NCI-H82 treated with DMSO at 0.1 percent for 48 hours (cell line): Measurements from ENCODE around the gene GLRA2.

Source experiments
- DNase-seq: peaks from one replicate; lab custom pipeline; 2025; ENCODE audit not compliant: unreplicated experiment; lab: John Stamatoyannopoulos, UW

The GLRA2 gene

GRCh38 chrX:14529290-14529989, at the start of gene GLRA2:
Gene GLRA2 (plus strand): TSS chrX:14529536. CDS start chrX:14530058, 522 bp downstream.
- no peak for DNase-seq

DNA sequence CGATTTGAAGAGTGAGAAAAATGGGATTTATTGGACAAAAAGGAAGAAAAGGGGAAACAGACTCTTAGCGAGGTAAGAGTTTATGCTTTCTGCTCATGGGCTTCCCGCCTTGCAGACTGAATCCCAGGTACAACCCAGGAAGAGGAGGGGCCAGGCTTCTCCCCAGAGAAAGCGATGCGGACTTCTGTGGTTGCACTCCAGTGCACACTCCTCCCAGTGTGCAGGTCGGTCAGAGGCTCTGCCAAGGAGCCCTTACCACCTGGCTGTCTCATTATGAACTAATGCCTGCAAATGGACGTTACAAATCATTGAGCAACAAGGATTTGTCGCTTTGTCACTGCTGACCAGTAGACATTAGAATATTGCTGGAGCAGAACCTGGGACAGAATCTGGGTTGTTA, 39.9 kb upstream of the GLRA2 start:
- no peak for DNase-seq

DNA sequence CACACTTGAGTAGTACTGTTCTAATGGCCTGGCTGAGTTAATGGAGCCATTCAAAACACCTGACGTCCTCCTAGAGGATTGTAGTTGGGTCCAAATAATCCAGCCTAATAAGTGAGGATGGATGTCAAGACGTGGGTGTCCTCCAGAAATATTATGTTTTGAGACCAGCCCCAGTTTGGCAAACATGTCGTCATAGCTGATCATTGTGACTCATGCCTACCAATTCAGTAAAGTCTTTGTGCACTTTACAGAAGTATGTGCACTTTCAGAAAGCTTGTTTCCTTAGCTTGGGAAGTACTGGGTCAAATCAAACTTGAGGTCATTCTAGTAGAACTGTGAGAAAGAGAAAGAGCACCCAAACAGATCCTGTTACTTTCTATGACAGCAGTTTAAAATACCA, 37.6 kb upstream of the GLRA2 start:
- DNase-seq: no peak

DNA sequence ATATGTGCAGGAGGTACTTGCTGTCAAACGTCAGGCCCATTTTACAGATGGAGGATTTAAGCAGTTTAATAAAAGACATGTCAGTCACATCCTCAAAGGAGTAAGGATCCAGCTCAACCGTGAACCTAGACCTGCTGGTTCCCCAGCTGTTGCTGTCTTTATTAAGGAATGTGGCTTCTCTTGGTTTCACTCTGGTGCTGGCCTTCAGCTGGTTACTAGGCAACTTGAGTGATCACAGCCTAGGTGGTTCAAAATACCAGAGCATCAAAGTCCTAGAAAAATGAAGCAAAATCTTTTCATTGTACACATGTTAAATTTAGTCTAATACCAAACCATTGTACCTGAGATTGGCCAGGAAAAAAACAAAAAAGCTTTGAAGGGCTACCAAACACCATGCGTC, 32.7 kb upstream of the GLRA2 start:
- no peak for DNase-seq

GRCh38 chrX:14497184-14497666, 32.1 kb upstream of the GLRA2 start:
- DNase-seq: no peak

DNA sequence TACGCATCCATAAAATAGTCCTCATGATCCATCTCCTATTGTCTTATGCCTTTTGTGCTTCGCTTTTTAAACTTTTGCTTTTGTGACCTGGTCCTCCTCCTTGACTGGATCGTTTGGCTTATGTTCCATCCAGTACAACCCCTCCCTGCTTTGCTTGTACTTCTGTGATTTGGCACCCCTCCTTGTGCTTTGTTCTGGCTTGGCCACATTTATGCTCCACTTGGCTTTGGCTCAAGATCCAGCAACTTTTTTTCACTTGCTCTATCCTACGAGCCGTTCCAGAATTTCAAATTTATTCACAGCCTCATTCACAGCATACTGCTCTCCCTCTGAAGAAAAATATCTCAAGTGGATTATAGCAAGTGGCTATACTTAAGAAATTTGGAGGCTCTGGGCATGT, 28.0 kb upstream of the GLRA2 start:
- no peak for DNase-seq

- DNase-seq: no peak
Observed at GRCh38 chrX:14504960-14505538, 24.3 kb upstream of the GLRA2 start.

GRCh38 chrX:14505648-14506047, 23.7 kb upstream of the GLRA2 start:
- no peak for DNase-seq

DNA sequence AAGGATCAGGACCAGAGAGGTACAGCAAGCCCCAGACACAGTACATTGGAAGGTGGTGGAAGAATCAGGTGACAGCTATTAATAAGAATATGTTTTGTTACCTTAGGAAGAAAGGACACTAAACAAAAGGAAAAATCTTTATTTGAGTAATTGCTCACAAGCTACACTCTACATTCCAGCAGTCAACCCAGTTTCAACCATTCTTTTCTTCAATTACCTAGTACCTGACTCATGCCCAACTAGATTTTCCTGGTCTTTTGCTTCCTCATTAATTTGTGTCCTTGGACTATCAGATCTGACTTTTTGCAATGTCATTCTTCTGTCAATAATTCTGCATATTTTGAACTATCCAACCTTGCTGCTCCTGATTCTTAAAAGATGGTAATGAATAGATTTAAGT, 22.5 kb upstream of the GLRA2 start:
- no peak for DNase-seq

DNA sequence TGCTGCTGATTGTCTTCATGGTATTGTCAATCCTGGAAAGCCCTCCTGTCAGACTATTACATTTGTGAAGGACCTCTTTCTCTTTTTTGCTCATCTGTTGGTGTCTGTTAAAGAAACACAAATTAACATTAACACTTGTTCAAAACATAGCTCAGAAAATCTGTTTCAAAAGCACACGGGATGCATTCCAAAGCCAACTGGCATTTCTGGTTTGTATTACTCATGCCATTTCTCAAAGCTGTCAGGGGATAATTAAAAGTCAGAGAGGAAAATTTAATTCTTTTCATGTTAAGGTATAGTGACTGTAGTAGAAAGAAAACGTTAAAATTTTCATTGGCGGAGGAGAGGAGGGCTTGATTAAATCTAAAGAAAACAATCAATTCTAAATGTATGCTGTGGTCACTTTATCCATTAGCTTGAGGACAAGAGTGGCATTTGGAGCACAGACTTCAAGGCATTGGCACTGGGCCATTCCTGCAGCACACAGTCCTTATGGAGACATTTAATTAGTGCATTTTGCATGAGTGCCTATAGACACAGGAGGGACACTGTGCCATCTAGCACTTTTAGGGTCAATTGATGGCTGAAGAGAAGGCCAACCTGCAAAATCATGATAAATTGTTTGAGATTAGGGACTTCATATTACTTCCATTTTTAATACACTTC, 21.2 kb upstream of the GLRA2 start:
- DNase-seq: no peak

- DNase-seq: no peak
Observed at GRCh38 chrX:14509325-14510057, 19.8 kb upstream of the GLRA2 start.

- DNase-seq: peak; percentile 39
Observed at GRCh38 chrX:14528629-14529289, 577 bp upstream of the GLRA2 start.

DNA sequence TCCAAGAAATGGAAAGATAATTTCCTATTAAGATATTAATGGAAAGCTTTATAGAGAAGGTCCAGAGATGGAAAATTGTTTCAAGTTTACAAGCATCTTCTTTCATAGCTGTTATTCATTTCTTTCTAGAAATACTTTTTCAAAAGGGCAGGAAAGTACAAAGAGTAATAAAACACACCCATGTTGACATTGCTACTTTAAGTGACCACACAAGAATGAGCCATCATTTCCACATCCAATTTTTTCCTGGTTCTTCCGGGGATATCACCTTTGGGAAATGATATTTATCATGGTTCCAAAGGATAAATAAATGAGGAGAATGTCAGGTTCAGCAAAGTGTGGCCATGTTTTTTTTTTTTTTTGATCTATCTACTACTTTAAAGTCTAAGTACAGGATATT, 4.5 kb downstream of the GLRA2 start:
- no peak for DNase-seq

GRCh38 chrX:14546190-14546589, 16.9 kb downstream of the GLRA2 start:
- DNase-seq: no peak

GRCh38 chrX:14554131-14554715, 24.9 kb downstream of the GLRA2 start:
- peak; percentile 3 for DNase-seq

- DNase-seq: no peak
Observed at GRCh38 chrX:14564058-14564457, 34.7 kb downstream of the GLRA2 start.

- DNase-seq: no peak
Observed at GRCh38 chrX:14573161-14573560, 43.8 kb downstream of the GLRA2 start.

GRCh38 chrX:14581081-14581480, 51.7 kb downstream of the GLRA2 start:
- no peak for DNase-seq

GRCh38 chrX:14584548-14584947, 55.2 kb downstream of the GLRA2 start:
- no peak for DNase-seq

GRCh38 chrX:14590216-14590615, 60.9 kb downstream of the GLRA2 start:
- DNase-seq: no peak
